NB4 (cell line): ENCODE data around the gene HMMR.

ENCODE experiments used
- TF ChIP-seq, protein P1 (sequence below): IDR thresholded peaks from 2 replicates; pipeline ENCODE4 v1.6.1; 2011; ENCODE audit warnings: low read depth, low read length
- TF ChIP-seq, protein P2 (sequence below): IDR thresholded peaks from one replicate; pipeline ENCODE4 v1.5.1; 2012; ENCODE audit warnings: low read depth, low read length

DNA sequence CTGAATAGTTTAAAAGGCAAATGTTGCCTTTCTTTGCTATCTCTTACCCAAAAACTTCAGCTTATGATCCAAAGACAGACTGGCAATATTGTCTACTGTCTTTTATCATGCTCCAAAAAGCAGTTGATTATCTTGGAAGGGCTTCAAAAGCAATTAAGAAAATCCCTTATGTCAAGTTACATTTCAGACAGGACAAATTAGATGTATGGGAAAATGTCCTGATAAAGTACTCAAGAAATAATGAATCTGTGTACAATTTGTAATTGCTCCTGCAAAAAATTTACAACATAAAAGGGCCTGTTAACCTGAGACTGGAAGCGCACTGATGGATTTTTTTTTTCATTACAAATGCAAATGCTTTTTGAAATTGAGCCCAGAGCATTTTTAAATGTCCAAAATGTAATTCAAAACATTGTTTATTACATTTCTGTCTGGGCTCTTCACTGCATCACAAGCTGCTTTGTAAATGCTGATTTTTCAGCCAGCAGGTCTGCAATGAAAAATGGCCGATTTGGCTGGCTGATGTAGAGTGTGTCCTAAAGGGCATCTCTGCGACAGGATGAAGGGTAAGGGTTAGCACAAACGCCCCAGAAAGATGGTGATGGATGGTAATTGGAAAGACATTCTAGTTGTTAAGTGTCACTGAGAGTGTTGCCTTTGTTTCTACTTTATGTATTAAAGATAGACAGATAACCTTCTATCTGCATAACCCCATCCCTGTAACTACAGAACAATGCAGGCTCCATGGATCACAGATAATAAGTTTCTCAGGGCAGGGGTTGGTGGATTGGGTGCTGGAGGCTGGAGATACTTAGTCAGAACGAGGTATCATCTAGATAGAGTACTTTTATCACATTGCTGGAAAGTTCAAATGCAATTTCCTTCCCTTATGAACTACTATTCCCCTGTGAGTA is 72.0 kb downstream of the HMMR start:
- TF ChIP-seq, protein P1, sequence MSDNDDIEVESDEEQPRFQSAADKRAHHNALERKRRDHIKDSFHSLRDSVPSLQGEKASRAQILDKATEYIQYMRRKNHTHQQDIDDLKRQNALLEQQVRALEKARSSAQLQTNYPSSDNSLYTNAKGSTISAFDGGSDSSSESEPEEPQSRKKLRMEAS: no peak
- TF ChIP-seq, protein P2, sequence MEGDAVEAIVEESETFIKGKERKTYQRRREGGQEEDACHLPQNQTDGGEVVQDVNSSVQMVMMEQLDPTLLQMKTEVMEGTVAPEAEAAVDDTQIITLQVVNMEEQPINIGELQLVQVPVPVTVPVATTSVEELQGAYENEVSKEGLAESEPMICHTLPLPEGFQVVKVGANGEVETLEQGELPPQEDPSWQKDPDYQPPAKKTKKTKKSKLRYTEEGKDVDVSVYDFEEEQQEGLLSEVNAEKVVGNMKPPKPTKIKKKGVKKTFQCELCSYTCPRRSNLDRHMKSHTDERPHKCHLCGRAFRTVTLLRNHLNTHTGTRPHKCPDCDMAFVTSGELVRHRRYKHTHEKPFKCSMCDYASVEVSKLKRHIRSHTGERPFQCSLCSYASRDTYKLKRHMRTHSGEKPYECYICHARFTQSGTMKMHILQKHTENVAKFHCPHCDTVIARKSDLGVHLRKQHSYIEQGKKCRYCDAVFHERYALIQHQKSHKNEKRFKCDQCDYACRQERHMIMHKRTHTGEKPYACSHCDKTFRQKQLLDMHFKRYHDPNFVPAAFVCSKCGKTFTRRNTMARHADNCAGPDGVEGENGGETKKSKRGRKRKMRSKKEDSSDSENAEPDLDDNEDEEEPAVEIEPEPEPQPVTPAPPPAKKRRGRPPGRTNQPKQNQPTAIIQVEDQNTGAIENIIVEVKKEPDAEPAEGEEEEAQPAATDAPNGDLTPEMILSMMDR: no peak
